Posterior cingulate gyrus (tissue), 11 donors: ENCODE results near the gene ZC3H13.
A peak's percentile ranks its signal among the peaks of the same experiment; 100 is the strongest.

Source experiments
- DNase-seq, 10 donors: peaks; one replicate each; pipeline versions ENCODE4 v3.0.0 to v3.0.0-alpha.2; 2020 to 2021; ENCODE audit warnings: mixed read lengths in 3 of 10
- intact Hi-C: fragments of 100-400 bp; cut with DNase I; formaldehyde crosslinking; loops from one replicate; pipeline ENCODE4 v1.15.1; 2023

The ZC3H13 gene

GRCh38 chr13:46052319-46053161, at the start of gene ZC3H13:
Gene ZC3H13, minus strand, starts transcription at chr13:46052746. Its CDS starts 7,239 bp downstream, at chr13:46045507.
- DNase-seq, result peak; percentile 93 to 99 (median 96)
- intact Hi-C loops, result loop anchor here (5.0 kb wide), 1 partner anchor 75 kb away; no protein-coding TSS in a partner anchor

- DNase-seq, result no peak
- intact Hi-C loops, result no loop called here
Measured at GRCh38 chr13:46102255-46102605, 49.7 kb upstream of the ZC3H13 start.

GRCh38 chr13:46101484-46102254, 49.1 kb upstream of the ZC3H13 start:
- intact Hi-C loops, result no loop called here
- DNase-seq, result no peak

GRCh38 chr13:46101002-46101401, 48.5 kb upstream of the ZC3H13 start:
- DNase-seq, result no peak
- intact Hi-C loops, result no loop called here

GRCh38 chr13:46100191-46100815, 47.8 kb upstream of the ZC3H13 start:
- intact Hi-C loops, result no loop called here
- no peak for DNase-seq

GRCh38 chr13:46097663-46098062, 45.1 kb upstream of the ZC3H13 start:
- intact Hi-C loops, result no loop called here
- no peak for DNase-seq

- DNase-seq, result peak in 7 of 10 donors; percentile 15 to 91 (median 34)
Measured at GRCh38 chr13:46097015-46097414, 44.5 kb upstream of the ZC3H13 start.

GRCh38 chr13:46094478-46094877, 41.9 kb upstream of the ZC3H13 start:
- intact Hi-C loops, result no loop called here
- DNase-seq, result no peak

More at GRCh38 chr13:46097015-46097414, 44.5 kb upstream of the ZC3H13 start:
- intact Hi-C loops, result no loop called here

- no peak for DNase-seq
- intact Hi-C loops, result no loop called here
Measured at GRCh38 chr13:46088821-46089562, 36.4 kb upstream of the ZC3H13 start.

- no peak for DNase-seq
- intact Hi-C loops, result no loop called here
Measured at GRCh38 chr13:46087481-46087880, 34.9 kb upstream of the ZC3H13 start.

GRCh38 chr13:46086985-46087384, 34.4 kb upstream of the ZC3H13 start:
- intact Hi-C loops, result no loop called here
- no peak for DNase-seq

- DNase-seq, result no peak
- intact Hi-C loops, result no loop called here
Measured at GRCh38 chr13:46086421-46086922, 33.9 kb upstream of the ZC3H13 start.

- DNase-seq, result peak in 2 of 10 donors; percentile 70 to 80
- intact Hi-C loops, result no loop called here
Measured at GRCh38 chr13:46085737-46086136, 33.2 kb upstream of the ZC3H13 start.

- intact Hi-C loops, result no loop called here
- DNase-seq, result no peak
Measured at GRCh38 chr13:46082324-46082723, 29.8 kb upstream of the ZC3H13 start.

GRCh38 chr13:46079770-46080169, 27.2 kb upstream of the ZC3H13 start:
- DNase-seq, result no peak
- intact Hi-C loops, result no loop called here

- intact Hi-C loops, result no loop called here
- DNase-seq, result no peak
Measured at GRCh38 chr13:46077265-46077664, 24.7 kb upstream of the ZC3H13 start.

GRCh38 chr13:46076827-46077226, 24.3 kb upstream of the ZC3H13 start:
- no peak for DNase-seq
- intact Hi-C loops, result no loop called here

- intact Hi-C loops, result no loop called here
- no peak for DNase-seq
Measured at GRCh38 chr13:46075811-46076210, 23.3 kb upstream of the ZC3H13 start.

- intact Hi-C loops, result no loop called here
- peak in 1 of 10 donors; percentile 14 for DNase-seq
Measured at GRCh38 chr13:46071590-46072249, 19.2 kb upstream of the ZC3H13 start.

GRCh38 chr13:46063292-46063691, 10.7 kb upstream of the ZC3H13 start:
- no peak for DNase-seq
- intact Hi-C loops, result no loop called here
